ENCODE results near the gene PHF2. TPM values are rescaled to one million over a fixed set of nuclear protein-coding genes. Genes with fewer than 3 reads are reported as not detected.
A peak's percentile ranks its signal among the peaks of the same experiment; 100 is the strongest.

The PHF2 gene
- polyA plus RNA-seq, 3 donors: 0.40 to 16.0 (median 0.97) TPM

DNA sequence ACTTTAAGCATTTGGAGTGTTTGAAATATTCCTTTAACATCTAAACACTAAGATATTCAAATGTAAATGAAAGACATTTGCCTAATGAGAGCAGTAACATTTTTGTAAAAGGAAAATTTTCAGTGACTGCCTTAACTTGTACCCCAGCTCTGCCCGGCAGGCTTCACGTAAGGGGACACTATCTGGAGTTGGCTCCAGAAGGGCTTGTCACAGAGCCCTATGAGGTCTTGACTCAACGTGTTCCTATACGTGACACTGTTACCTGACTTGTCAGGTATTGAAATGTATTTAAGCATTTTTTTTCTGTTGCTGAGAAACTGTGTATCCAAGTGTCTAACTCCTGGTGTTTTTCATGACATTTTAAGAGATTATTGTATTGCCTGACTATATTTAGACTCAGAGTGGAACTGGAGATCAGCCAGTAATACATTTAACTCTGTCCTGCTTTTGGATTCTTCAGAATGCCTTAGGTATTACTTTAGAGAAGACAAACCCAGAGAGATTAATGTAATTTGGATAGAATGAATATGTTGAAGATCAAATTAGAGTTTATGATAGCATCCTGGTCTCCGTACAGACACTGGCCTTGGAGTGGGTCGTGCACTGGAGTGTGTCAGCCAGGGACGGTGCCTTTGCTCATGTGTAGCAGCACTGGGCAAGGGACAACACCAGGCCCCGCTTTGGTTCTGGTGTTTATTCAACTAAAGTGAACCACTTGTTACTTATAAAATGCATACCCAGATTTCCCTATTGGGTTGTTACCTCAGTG, 34.6 kb upstream of the PHF2 start:
- Mint-ChIP-seq H3K9me3 (no peaks in the 10 kb centered on the region), H3K27me3 (ENCODE audit: low read depth in 3 of 3) (no peaks in the 10 kb centered on the region), H3K4me1 (no peaks in the 10 kb centered on the region), H3K27ac (peak overlapping the region in 1 of 7 donors; percentile 37), H3K36me3 (peaks cover 66 to 92% of the 10 kb centered on the region in 2 donors), H3K4me3 (no peak overlapping the region)
- no peaks in the 10 kb centered on the region for H3K27me3 ChIP-seq (ENCODE audit: control insufficient read depth in 2 of 2, insufficient read depth in 2 of 2, low read length in 2 of 2)
- TF ChIP-seq, protein P1, sequence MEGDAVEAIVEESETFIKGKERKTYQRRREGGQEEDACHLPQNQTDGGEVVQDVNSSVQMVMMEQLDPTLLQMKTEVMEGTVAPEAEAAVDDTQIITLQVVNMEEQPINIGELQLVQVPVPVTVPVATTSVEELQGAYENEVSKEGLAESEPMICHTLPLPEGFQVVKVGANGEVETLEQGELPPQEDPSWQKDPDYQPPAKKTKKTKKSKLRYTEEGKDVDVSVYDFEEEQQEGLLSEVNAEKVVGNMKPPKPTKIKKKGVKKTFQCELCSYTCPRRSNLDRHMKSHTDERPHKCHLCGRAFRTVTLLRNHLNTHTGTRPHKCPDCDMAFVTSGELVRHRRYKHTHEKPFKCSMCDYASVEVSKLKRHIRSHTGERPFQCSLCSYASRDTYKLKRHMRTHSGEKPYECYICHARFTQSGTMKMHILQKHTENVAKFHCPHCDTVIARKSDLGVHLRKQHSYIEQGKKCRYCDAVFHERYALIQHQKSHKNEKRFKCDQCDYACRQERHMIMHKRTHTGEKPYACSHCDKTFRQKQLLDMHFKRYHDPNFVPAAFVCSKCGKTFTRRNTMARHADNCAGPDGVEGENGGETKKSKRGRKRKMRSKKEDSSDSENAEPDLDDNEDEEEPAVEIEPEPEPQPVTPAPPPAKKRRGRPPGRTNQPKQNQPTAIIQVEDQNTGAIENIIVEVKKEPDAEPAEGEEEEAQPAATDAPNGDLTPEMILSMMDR (IDR thresholded peaks at IDR 0.05): no peak
- peaks cover 73% of the 10 kb centered on the region for H4K20me1 ChIP-seq (ENCODE audit: insufficient read depth, low read length)
- intact Hi-C loops (cut with micrococcal nuclease): no loop called here
- no peak overlapping the region for H3K4me2 ChIP-seq (replicated peaks; ENCODE audit: extremely low read depth, low read length, poor library complexity, severe bottlenecking)
- H3K9me3 ChIP-seq (replicated peaks in 1 of 2; ENCODE audit: control insufficient read depth in 1 of 2, insufficient read depth in 1 of 2, low read length in 2 of 2): no peaks in the 10 kb centered on the region
- H3K9ac ChIP-seq (ENCODE audit: insufficient read depth, low read length, poor library complexity, severe bottlenecking): no peak overlapping the region
- H3K27ac ChIP-seq (ENCODE audit: low read depth in 1 of 2, low read length in 2 of 2): peak overlapping the region in 1 of 2 donors; percentile 2
- no peak overlapping the region for H3K4me3 ChIP-seq (replicated peaks in 1 of 3; ENCODE audit: low read depth in 2 of 3, low read length in 3 of 3)
- peaks cover 74 to 98% of the 10 kb centered on the region in 2 donors for H3K36me3 ChIP-seq (replicated peaks in 1 of 2; ENCODE audit: control insufficient read depth in 1 of 2, insufficient read depth in 2 of 2, low read length in 2 of 2)
- H2AFZ ChIP-seq (ENCODE audit: insufficient read depth, low read depth, low read length, poor library complexity, severe bottlenecking): no peak overlapping the region
- H3K79me2 ChIP-seq (ENCODE audit: insufficient read depth, low read length): peaks cover 17% of the 10 kb centered on the region
- no peaks in the 10 kb centered on the region for H3K4me1 ChIP-seq (ENCODE audit: control insufficient read depth in 1 of 2, insufficient read depth in 2 of 2, low read length in 2 of 2)
- no peak for DNase-seq
- 100% methylated on average over 5 of the region's 8 CpGs for whole genome bisulfite sequencing (ENCODE audit: insufficient coverage)

DNA sequence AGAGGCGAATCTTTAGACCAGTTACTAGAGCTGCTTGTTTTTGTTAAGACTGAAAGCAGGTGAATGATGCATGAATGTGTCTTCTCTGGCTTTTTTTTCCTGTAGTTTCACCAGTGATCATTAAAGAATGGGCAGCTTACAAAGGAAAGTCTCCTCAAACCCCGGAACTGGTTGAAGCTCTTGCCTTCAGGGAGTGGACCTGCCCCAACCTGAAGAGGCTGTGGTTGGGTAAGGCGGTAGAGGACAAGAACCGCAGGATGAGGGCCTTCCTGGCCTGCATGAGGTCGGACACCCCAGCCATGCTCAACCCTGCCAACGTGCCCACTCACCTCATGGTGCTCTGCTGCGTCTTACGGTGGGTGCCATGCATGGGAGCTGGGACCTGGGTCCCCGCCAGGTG, 33.3 kb upstream of the PHF2 start:
- no peak overlapping the region for H3K4me3 ChIP-seq (replicated peaks in 1 of 3; ENCODE audit: low read depth in 2 of 3, low read length in 3 of 3)
- no peaks in the 10 kb centered on the region for H3K9me3 ChIP-seq (replicated peaks in 1 of 2; ENCODE audit: control insufficient read depth in 1 of 2, insufficient read depth in 1 of 2, low read length in 2 of 2)
- TF ChIP-seq, protein P1 (IDR thresholded peaks at IDR 0.05): no peak
- no peak overlapping the region for H2AFZ ChIP-seq (ENCODE audit: insufficient read depth, low read depth, low read length, poor library complexity, severe bottlenecking)
- Mint-ChIP-seq H3K4me3 (no peak overlapping the region), H3K27ac (no peak overlapping the region), H3K9me3 (no peaks in the 10 kb centered on the region), H3K4me1 (no peaks in the 10 kb centered on the region), H3K27me3 (ENCODE audit: low read depth in 3 of 3) (peaks cover 0 to 2% (median 0%) of the 10 kb centered on the region in 3 donors), H3K36me3 (peaks cover 68 to 93% of the 10 kb centered on the region in 2 donors)
- 98% methylated on average over 6 of the region's 9 CpGs for WGBS (ENCODE audit: insufficient coverage)
- H3K36me3 ChIP-seq (replicated peaks in 1 of 2; ENCODE audit: control insufficient read depth in 1 of 2, insufficient read depth in 2 of 2, low read length in 2 of 2): peaks cover 74 to 98% of the 10 kb centered on the region in 2 donors
- peaks cover 75% of the 10 kb centered on the region for H4K20me1 ChIP-seq (ENCODE audit: insufficient read depth, low read length)
- H3K27me3 ChIP-seq (ENCODE audit: control insufficient read depth in 2 of 2, insufficient read depth in 2 of 2, low read length in 2 of 2): no peaks in the 10 kb centered on the region
- no peak overlapping the region for H3K4me2 ChIP-seq (replicated peaks; ENCODE audit: extremely low read depth, low read length, poor library complexity, severe bottlenecking)
- H3K79me2 ChIP-seq (ENCODE audit: insufficient read depth, low read length): peaks cover 12% of the 10 kb centered on the region
- DNase-seq: no peak
- no peak overlapping the region for H3K27ac ChIP-seq (ENCODE audit: low read depth in 1 of 2, low read length in 2 of 2)
- intact Hi-C loops (cut with micrococcal nuclease): no loop called here
- no peak overlapping the region for H3K9ac ChIP-seq (ENCODE audit: insufficient read depth, low read length, poor library complexity, severe bottlenecking)
- H3K4me1 ChIP-seq (ENCODE audit: control insufficient read depth in 1 of 2, insufficient read depth in 2 of 2, low read length in 2 of 2): no peaks in the 10 kb centered on the region

Data from CD14-positive monocyte (primary cell).